Stomach (tissue), 4 donors: ENCODE data around the gene SNX18.

ENCODE experiments used
- CTCF ChIP-seq, 7 experiments: fragments of 450-650 bp in 4 of 7; fragments of 200-600 bp in 3 of 7; sonication (generic) in 3 of 7; IDR thresholded peaks; one replicate each; pipeline ENCODE4 v1.5.1; 2016 to 2019; ENCODE audit warnings: antibody characterized with exemption in 7 of 7, control low read depth in 2 of 7, mild to moderate bottlenecking in 1 of 7
- EP300 ChIP-seq: sonication (generic); formaldehyde crosslinking; IDR thresholded peaks from one replicate; pipeline ENCODE4 v1.6.1; 2017; ENCODE audit warnings: antibody characterized with exemption
- POLR2A ChIP-seq, 4 donors: fragments of 450-650 bp; IDR thresholded peaks; one replicate each; pipeline ENCODE4 v1.6.1; 2016; ENCODE audit warnings: antibody characterized with exemption in 4 of 4, control low read depth in 2 of 4, mild to moderate bottlenecking in 1 of 4, moderate library complexity in 1 of 4
- POLR2AphosphoS5 ChIP-seq, 3 donors: sonication (generic); formaldehyde crosslinking; IDR thresholded peaks; one replicate each; pipeline ENCODE4 v1.6.1; 2016; ENCODE audit warnings: antibody characterized with exemption in 3 of 3

- TF ChIP-seq CTCF (IDR thresholded peaks at IDR 0.05) (no peak), POLR2A (IDR thresholded peaks at IDR 0.05) (no peak), POLR2AphosphoS5 (IDR thresholded peaks at IDR 0.05) (no peak), EP300 (no peak)
Observed at GRCh38 chr5:54553659-54554207, 36.2 kb downstream of the SNX18 start.
